Activated CD4-positive, alpha-beta memory T cell treated with anti-CD3 and anti-CD28 coated beads for 36 hours (primary cell): ENCODE measurements around the gene WDR26. TPM values are rescaled to one million over a fixed set of nuclear protein-coding genes. Genes with fewer than 3 reads are reported as not detected.
"Not testable (repeated sequence)": the region's sequence is repeated elsewhere in the genome, so short reads cannot be mapped to it uniquely, and the experiment has no call there.

Experiments
- CTCF ChIA-PET: fragments of 350-600 bp; sonication (Branson Sonifier 250); formaldehyde crosslinking; loops from one replicate; lab custom pipeline; 2021; ENCODE audit warnings: antibody characterized with exemption, inconsistent platforms; lab: Charles Lee
- POLR2A ChIA-PET: fragments of 350-600 bp; sonication (Branson Sonifier 250); formaldehyde crosslinking; loops from one replicate; lab custom pipeline; 2021; ENCODE audit warnings: antibody characterized with exemption; lab: Charles Lee
- DNase-seq: peaks from one replicate; pipeline ENCODE4 v3.0.0-alpha.2; 2020
- H3K27ac Mint-ChIP-seq: one replicate; pipeline ENCODE4 v1.8.0; 2021; ENCODE audit warnings: mixed read lengths
- H3K27me3 Mint-ChIP-seq: one replicate; pipeline ENCODE4 v1.8.0; 2021; ENCODE audit warnings: mixed read lengths
- H3K36me3 Mint-ChIP-seq: one replicate; pipeline ENCODE4 v1.8.0; 2021; ENCODE audit warnings: mixed read lengths
- H3K4me1 Mint-ChIP-seq: one replicate; pipeline ENCODE4 v1.8.0; 2021; ENCODE audit warnings: low read depth, mixed read lengths
- H3K4me3 Mint-ChIP-seq: one replicate; pipeline ENCODE4 v1.8.0; 2021; ENCODE audit warnings: mild to moderate bottlenecking, mixed read lengths
- H3K9me3 Mint-ChIP-seq: one replicate; pipeline ENCODE4 v1.8.0; 2021; ENCODE audit warnings: mixed read lengths
- intact Hi-C: fragments of 100-400 bp; cut with micrococcal nuclease; formaldehyde crosslinking; loops from one replicate; pipeline ENCODE4 v1.15.1; 2023
- total RNA-seq, 2 experiments: library from RNA; stranded (reverse); gene quantifications; one replicate each; pipeline ENCODE4 v1.2.3, GENCODE V29; 2021

WDR26 gene
- total RNA-seq, 2 experiments from 2014 or later, result 69.2 to 72.2 TPM

DNA sequence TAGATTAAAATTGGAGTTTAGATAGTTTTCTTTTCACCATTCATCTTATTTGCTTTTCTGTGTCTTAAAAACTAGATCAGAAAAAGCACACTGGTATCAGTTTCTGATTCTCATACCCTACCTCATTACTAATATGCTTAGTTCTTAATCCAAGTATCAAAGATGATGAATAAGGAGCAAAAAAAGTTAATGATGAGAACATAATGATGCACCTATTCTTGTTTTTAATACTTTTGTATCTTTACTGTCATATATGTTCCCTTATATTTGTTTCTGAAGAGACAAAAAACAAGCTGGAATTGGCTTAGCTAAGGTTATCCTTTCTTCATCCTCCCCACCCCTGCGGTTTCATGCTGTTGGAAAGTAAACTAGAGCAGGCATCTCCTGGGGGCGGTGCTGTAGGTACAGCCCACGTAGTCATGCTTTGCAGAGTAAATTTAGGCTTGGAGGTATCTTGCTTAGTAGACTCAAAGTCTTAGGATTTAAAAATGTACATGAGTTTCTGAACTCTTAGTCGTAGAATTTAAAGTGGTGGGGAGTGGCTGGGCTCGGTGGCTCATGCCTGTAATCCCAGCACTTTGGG, 61.5 kb downstream of the WDR26 start:
- intact Hi-C loops, result loop anchor here (1.0 kb wide), 1 partner anchor 8 kb away; no protein-coding TSS in a partner anchor
- peak; percentile 58 for DNase-seq
- Mint-ChIP-seq H3K9me3 (no peaks in the 10 kb centered on the region), H3K27me3 (no peaks in the 10 kb centered on the region), H3K4me3 (no peak overlapping the region), H3K27ac (peak overlapping the region; percentile 62), H3K4me1 (peaks cover 77% of the 10 kb centered on the region), H3K36me3 (peaks cover 69% of the 10 kb centered on the region)
- POLR2A ChIA-PET, result interaction anchor here (1.5 kb wide), 1 partner anchor 8 kb away, joined by 5 read pairs; no protein-coding TSS in a partner anchor
- CTCF ChIA-PET, result interaction anchor here (0.6 kb wide), 1 partner anchor 124 kb away, joined by 3 read pairs; no protein-coding TSS in a partner anchor

DNA sequence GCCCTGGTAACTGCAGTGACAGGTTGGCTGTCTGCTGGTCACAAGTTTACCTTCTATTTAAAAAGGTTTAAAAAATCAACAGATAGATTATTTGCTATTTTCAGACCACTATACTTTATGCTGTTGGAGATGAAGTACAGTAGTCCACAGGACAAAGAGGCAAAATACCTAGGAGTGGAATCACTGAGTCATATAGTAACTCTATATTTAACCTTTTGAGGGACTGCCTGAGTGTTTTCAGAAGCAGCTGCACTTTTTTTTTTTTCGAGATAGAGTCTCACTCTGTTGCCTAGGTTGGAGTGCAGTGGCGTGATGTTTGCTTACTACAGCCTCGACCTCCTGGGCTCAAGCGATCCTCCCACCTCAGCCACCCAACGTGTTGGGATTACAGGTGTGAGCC, 66.2 kb downstream of the WDR26 start:
- POLR2A ChIA-PET, result interaction anchor here (1.0 kb wide), 1 partner anchor 13 kb away, joined by 3 read pairs; no protein-coding TSS in a partner anchor
- H3K4me1 Mint-ChIP-seq, result peaks cover 58% of the 10 kb centered on the region
- DNase-seq, result no peak
- H3K4me3 Mint-ChIP-seq, result no peak overlapping the region
- H3K9me3 Mint-ChIP-seq, result no peaks in the 10 kb centered on the region
- CTCF ChIA-PET, result interaction anchor here (0.7 to 1.4 kb wide), 2 partner anchors 9 to 36 kb away, joined by 3 to 4 read pairs; no protein-coding TSS in a partner anchor
- no peaks in the 10 kb centered on the region for H3K27me3 Mint-ChIP-seq
- H3K27ac Mint-ChIP-seq, result peak overlapping the region; percentile 56
- H3K36me3 Mint-ChIP-seq, result peaks cover 62% of the 10 kb centered on the region
- intact Hi-C loops, result loop anchor here (1.0 kb wide), 1 partner anchor 11 kb away; no protein-coding TSS in a partner anchor

- CTCF ChIA-PET, result no interaction called here
- Mint-ChIP-seq H3K4me1 (peaks cover 38% of the 10 kb centered on the region), H3K4me3 (peak overlapping the region; percentile 18)
These were observed 75.4 kb downstream of the WDR26 start for GRCh38 chr1:224359207-224359606.

GRCh38 chr1:224358237-224358636, 76.4 kb downstream of the WDR26 start:
- DNase-seq, result no peak
- peak overlapping the region; percentile 81 for H3K4me3 Mint-ChIP-seq
- ChIA-PET POLR2A (interaction anchor here (0.7 to 2.2 kb wide), 4 partner anchors 16 to 99 kb away, joined by 3 to 4 read pairs (median 3); partner anchors contain the start of gene WDR26), CTCF (interaction anchor here (0.8 to 2.3 kb wide), 8 partner anchors 8 to 242 kb away, joined by 3 to 10 read pairs (median 5); partner anchors contain the start of gene NVL)
- H3K9me3 Mint-ChIP-seq, result no peaks in the 10 kb centered on the region
- peak overlapping the region; percentile 39 for H3K27ac Mint-ChIP-seq
- H3K36me3 Mint-ChIP-seq, result peaks cover 4% of the 10 kb centered on the region
- peaks cover 33% of the 10 kb centered on the region for H3K4me1 Mint-ChIP-seq
- H3K27me3 Mint-ChIP-seq, result no peaks in the 10 kb centered on the region
- intact Hi-C loops, result loop anchor here (5.0 kb wide), 2 partner anchors 34 to 366 kb away; no protein-coding TSS in a partner anchor

More at GRCh38 chr1:224359207-224359606, 75.4 kb downstream of the WDR26 start:
- POLR2A ChIA-PET, result no interaction called here
- Mint-ChIP-seq H3K27ac (peak overlapping the region; percentile 18), H3K36me3 (peaks cover 8% of the 10 kb centered on the region), H3K27me3 (no peaks in the 10 kb centered on the region), H3K9me3 (no peaks in the 10 kb centered on the region)
- DNase-seq, result no peak
- intact Hi-C loops, result loop anchor here (5.0 kb wide), 2 partner anchors 33 to 367 kb away; no protein-coding TSS in a partner anchor

GRCh38 chr1:224357626-224358124, 76.9 kb downstream of the WDR26 start:
- intact Hi-C loops, result loop anchor here (1.0 to 5.0 kb wide), 4 partner anchors 11 to 365 kb away; no protein-coding TSS in a partner anchor
- H3K4me1 Mint-ChIP-seq, result peaks cover 31% of the 10 kb centered on the region
- H3K9me3 Mint-ChIP-seq, result no peaks in the 10 kb centered on the region
- peaks cover 4% of the 10 kb centered on the region for H3K36me3 Mint-ChIP-seq
- H3K27me3 Mint-ChIP-seq, result no peaks in the 10 kb centered on the region
- DNase-seq, result no peak
- CTCF ChIA-PET, result interaction anchor here (0.9 to 2.3 kb wide), 7 partner anchors 8 to 241 kb away, joined by 3 to 10 read pairs (median 4); partner anchors contain the start of gene NVL
- H3K27ac Mint-ChIP-seq, result peak overlapping the region; percentile 78
- POLR2A ChIA-PET, result interaction anchor here (0.6 to 2.2 kb wide), 6 partner anchors 15 to 99 kb away, joined by 3 to 4 read pairs (median 4); partner anchors contain the start of gene WDR26
- peak overlapping the region; percentile 81 for H3K4me3 Mint-ChIP-seq

- DNase-seq, result peak; percentile 94
- ChIA-PET POLR2A (interaction anchor here (1.0 to 2.2 kb wide), 3 partner anchors 25 to 78 kb away, joined by 3 to 4 read pairs (median 4); partner anchors contain the start of gene WDR26), CTCF (interaction anchor here (1.0 to 2.3 kb wide), 5 partner anchors 9 to 241 kb away, joined by 3 to 10 read pairs (median 6); no protein-coding TSS in a partner anchor)
- intact Hi-C loops, result loop anchor here (1.0 to 5.0 kb wide), 8 partner anchors 11 to 365 kb away; partner anchors contain the start of genes FBXO28 and NVL
- peak within 1 kb of the TSS; percentile 90 for H3K4me3 Mint-ChIP-seq
- H3K27ac Mint-ChIP-seq, result peak within 1 kb of the TSS; percentile 88
- H3K27me3 Mint-ChIP-seq, result no peaks in the 10 kb centered on the region
- H3K36me3 Mint-ChIP-seq, result peaks cover 3% of the 10 kb centered on the region
- H3K9me3 Mint-ChIP-seq, result no peaks in the 10 kb centered on the region
- H3K4me1 Mint-ChIP-seq, result peaks cover 27% of the 10 kb centered on the region
These were observed 77.6 kb downstream of the WDR26 start, which contains the start of gene CNIH4 for GRCh38 chr1:224356685-224357625. CNIH4 (plus strand) TSS chr1:224356879; CDS start chr1:224356925, 46 bp downstream.

DNA sequence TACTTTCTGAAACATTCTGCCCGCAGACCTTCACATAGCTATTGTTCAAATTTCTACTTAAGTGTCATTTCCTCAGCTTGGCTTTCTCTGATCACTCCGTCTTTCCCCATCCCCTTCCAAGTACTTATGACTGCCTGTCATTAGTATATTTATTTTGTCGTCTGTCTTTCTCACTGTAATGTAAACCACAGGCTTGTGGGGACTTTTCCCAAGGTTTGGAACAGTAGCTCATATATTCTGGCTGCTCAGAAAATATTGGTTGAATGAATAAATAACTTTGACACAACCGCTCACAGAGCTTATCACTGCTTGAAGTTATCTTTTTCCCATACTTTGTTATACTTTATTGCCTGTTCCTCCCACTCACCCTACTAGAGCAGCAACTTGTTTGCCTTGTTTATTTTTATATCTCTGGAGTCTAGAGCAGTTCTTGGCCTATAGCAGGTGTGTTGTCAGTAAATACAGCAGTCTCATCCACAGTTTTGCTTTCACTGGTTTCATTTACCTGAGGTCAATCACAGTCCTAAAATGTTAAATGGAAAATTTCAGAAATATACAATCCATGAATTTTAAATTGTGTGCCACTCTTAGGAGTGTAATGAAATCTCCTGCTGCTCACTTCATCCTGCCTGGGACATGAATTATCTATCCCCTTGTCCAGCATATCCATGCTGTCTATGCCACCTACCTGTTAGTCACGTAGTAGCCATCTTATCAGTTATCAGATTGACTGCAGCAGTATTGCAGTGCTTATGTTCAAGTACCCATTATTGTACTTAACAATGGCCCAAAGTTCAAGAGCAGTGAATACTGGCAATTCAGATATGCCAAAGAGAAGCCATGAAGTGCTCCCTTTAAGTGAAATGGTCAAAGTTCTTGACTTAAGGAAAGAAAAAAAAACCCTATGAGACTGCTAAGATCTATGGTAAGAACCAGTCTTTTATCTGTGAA, 80.3 kb downstream of the WDR26 start:
- CTCF ChIA-PET, result interaction anchor here (1.3 kb wide), 1 partner anchor 21 kb away, joined by 4 read pairs; no protein-coding TSS in a partner anchor
- Mint-ChIP-seq H3K9me3 (no peaks in the 10 kb centered on the region), H3K27me3 (no peaks in the 10 kb centered on the region), H3K4me3 (no peak overlapping the region), H3K36me3 (peaks cover 2% of the 10 kb centered on the region), H3K4me1 (peaks cover 16% of the 10 kb centered on the region), H3K27ac (no peak overlapping the region)
- POLR2A ChIA-PET, result no interaction called here
- intact Hi-C loops, result no loop called here
- no peak for DNase-seq

- peaks cover 13% of the 10 kb centered on the region for H3K4me1 Mint-ChIP-seq
- POLR2A ChIA-PET, result interaction anchor here (0.6 kb wide), 2 partner anchors 12 to 74 kb away, joined by 4 to 5 read pairs; no protein-coding TSS in a partner anchor
- H3K27ac Mint-ChIP-seq, H3K4me3 Mint-ChIP-seq, H3K36me3 Mint-ChIP-seq, CTCF ChIA-PET, DNase-seq, H3K9me3 Mint-ChIP-seq, H3K27me3 Mint-ChIP-seq, intact Hi-C loops: not testable (repeated sequence)
These were observed 82.0 kb downstream of the WDR26 start for GRCh38 chr1:224352436-224353085.

- intact Hi-C loops, DNase-seq, H3K27ac Mint-ChIP-seq, H3K4me3 Mint-ChIP-seq, CTCF ChIA-PET, H3K27me3 Mint-ChIP-seq, H3K9me3 Mint-ChIP-seq, POLR2A ChIA-PET, H3K36me3 Mint-ChIP-seq: not testable (repeated sequence)
- peaks cover 14% of the 10 kb centered on the region for H3K4me1 Mint-ChIP-seq
These were observed 84.9 kb downstream of the WDR26 start for GRCh38 chr1:224349716-224350115.

GRCh38 chr1:224348137-224348536, 86.5 kb downstream of the WDR26 start:
- no peak overlapping the region for H3K27ac Mint-ChIP-seq
- CTCF ChIA-PET, result interaction anchor here (0.7 kb wide), 1 partner anchor 11 kb away, joined by 3 read pairs; no protein-coding TSS in a partner anchor
- peaks cover 3% of the 10 kb centered on the region for H3K36me3 Mint-ChIP-seq
- H3K27me3 Mint-ChIP-seq, result no peaks in the 10 kb centered on the region
- no peak overlapping the region for H3K4me3 Mint-ChIP-seq
- DNase-seq, result no peak
- H3K9me3 Mint-ChIP-seq, result peaks cover 20% of the 10 kb centered on the region
- POLR2A ChIA-PET, result no interaction called here
- peaks cover 14% of the 10 kb centered on the region for H3K4me1 Mint-ChIP-seq
- intact Hi-C loops, result no loop called here
